Superior temporal gyrus (tissue), 1 donor: ENCODE data around the gene LMAN1L.
A peak's percentile ranks its signal among the peaks of the same experiment; 100 is the strongest.

Experiments
- DNase-seq: peaks from one replicate; pipeline ENCODE4 v3.0.0-alpha.2; 2016; ENCODE audit errors: extremely low spot score

The LMAN1L gene

DNA sequence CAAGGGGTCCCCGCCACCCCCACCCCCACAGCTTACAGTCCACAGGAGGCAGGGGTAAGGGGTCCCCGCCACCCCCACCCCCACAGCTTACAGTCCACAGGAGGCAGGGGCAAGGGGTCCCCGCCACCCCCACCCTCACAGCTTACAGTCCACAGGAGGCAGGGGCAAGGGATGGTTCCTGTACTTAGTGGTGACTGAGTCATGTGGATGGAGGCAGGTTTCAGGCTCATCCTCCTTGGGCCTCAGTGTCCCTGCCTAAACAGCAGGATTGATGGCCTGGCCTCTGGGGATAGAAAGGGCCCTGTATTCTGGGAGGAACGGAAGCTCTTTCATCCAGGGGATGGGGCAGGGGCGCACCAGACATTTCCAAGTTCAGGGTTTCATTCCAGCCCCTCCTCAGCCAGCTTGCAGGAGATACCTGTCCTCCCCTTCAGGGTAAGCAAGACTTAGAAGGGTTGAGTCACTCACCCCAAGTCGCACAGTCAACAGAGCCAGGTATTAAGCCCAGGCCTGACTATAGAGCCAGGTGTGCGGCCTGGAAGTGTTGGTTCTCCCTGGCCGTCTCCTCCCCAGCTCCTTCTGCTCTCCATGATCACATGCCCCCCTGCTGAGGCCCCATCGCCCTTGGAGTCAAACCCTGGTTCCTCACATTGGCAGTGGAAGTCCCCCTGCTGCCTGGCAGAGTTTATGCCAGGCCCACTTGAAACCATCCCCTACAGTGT lies 18.2 kb upstream of the LMAN1L start:
- DNase-seq: no peak

DNA sequence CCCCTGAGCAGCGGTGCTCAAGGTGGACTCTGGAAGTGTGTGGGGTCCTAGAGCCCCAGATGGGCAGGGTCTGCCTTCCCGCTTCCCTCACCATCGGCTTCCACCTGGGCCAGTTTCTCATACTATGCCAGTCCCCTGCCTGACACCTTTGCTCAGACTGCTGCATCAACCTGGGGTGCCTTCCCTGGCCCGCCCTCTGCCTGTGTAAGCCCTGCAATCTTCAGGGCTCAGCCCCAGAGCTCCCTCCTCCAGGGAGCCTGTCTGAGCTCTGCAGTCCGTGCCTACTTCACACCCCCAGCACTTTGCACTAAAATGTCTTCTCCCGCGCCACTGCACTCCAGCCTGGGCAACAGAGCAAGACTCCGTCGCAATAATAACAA lies 17.7 kb upstream of the LMAN1L start:
- no peak for DNase-seq

DNA sequence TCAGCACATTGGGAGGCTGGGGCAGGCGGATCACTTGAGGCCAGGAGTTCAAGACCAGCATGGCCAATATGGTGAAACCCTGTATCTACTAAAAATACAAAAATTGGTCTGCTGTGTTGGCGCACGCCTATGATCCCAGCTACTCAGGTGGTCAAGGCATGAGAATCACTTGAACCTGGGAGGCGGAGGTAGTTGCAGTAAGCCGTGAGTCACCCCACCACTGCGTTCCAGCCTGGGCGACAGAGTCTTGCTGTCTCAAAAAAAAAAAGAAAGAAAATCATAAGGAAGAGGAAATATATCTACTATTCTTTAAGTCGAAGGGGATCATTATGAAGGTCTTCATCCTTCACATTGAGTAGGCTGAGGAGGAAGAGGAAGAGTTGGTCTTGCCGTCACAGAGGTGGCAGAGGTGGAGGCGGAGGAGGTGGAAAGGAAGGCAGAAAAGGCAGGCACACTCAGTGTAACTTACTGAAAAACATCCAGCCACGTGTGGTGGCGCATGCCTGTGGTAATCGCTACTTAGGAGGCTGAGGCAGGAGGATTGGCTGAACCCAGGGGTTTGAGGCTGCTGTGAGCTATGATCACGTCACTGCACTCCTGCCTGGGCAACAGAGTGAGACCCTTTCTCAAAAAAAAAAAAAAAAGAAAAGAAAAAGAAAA lies 16.5 kb upstream of the LMAN1L start:
- no peak for DNase-seq

DNA sequence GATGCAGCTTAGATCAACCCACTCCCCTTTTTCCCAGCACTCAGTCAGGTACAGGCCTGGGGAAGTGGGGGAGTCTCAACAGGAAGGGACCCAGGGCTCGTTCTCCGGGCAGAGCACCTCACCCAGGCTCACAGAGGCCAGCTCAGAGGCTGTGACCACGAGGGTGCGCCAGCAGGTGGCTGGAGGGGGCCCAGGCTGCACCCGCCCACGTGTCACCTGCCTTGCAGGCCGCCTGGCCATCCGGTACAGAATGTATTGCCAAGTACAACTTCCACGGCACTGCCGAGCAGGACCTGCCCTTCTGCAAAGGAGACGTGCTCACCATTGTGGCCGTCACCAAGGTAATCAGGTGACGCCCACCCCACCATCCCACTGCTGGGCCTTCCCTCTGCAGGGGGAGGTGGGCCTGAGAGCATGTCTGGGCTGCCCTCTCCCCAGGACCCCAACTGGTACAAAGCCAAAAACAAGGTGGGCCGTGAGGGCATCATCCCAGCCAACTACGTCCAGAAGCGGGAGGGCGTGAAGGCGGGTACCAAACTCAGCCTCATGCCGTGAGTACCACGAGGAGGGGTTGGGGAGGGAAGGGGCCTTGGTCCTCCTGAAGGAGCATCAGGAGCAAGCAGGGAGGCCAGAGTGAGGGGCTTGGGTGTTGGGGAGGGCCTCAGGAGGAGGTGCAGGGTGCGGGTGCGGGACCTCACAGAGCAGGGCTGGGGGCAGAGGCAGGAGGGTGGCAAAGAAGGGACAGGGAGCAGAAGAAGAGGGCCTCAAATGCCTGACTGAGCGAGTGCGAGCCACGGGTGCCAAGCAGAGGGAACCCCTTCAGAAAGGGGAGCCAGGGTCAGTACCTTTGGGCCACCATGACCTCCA lies 14.0 kb upstream of the LMAN1L start:
- no peak for DNase-seq

DNA sequence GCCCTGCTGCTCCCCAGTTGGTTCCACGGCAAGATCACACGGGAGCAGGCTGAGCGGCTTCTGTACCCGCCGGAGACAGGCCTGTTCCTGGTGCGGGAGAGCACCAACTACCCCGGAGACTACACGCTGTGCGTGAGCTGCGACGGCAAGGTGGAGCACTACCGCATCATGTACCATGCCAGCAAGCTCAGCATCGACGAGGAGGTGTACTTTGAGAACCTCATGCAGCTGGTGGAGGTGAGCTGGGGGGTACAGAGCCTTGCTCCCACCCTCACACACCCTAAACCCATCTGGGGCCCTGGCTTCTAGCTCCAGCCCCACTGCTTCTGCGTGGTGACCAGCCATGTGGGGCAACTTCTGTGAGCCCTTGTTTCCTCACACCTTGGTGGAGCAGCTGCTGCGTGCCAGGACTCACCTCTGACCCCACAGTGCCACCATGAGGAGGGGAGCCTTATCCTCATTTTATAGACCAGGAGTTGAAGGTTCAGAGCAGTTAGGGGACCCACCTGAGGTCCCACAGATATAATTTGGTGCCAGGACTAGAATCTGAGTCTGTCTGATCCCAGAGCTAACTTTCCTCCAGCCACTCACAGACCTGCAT lies 13.3 kb upstream of the LMAN1L start:
- no peak for DNase-seq

DNA sequence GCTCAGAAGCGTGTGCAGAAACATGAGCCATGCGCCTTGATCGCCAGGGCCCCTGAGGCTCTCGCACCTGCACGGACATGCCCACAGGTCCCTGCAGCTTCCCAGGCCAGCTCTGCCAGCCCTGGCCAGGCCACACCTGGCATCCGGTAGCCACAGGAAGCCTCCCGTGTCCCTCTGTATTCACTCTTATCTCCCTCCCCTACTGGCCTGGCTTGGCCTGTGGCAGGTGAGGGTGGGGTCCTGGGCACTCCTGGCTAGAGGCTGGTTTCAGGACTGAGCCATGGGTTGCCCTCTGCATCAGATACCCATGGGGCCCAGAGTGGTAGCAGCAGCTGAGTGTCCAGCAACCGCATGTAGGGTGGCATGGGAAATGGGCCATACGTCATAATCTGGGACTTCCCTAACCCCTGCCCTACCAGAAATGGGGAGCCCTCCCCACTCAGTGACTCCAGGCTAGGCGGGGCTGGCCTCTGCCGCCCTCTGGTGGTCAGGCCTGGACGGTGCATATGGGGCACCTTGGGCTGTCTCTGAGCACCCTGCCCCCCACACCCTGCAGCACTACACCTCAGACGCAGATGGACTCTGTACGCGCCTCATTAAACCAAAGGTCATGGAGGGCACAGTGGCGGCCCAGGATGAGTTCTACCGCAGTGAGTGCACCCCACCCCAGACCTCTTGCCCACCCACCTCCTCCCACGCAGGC lies 12.6 kb upstream of the LMAN1L start:
- peak; percentile 73 for DNase-seq

DNA sequence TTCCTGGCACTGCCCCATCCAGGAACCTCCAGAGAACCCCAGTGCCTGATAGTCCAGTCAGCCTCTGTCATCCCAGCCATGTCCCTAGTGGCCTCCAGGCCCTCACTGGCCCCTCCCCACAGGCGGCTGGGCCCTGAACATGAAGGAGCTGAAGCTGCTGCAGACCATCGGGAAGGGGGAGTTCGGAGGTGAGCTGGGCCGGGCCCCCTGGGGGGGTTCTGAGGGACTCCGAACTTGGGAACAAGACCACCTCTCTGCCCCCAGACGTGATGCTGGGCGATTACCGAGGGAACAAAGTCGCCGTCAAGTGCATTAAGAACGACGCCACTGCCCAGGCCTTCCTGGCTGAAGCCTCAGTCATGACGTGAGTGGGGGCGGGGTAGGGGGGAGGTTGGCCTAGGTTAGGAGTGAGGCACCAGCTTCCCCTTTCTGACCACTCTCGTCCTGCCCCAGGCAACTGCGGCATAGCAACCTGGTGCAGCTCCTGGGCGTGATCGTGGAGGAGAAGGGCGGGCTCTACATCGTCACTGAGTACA lies 12.0 kb upstream of the LMAN1L start:
- no peak for DNase-seq

DNA sequence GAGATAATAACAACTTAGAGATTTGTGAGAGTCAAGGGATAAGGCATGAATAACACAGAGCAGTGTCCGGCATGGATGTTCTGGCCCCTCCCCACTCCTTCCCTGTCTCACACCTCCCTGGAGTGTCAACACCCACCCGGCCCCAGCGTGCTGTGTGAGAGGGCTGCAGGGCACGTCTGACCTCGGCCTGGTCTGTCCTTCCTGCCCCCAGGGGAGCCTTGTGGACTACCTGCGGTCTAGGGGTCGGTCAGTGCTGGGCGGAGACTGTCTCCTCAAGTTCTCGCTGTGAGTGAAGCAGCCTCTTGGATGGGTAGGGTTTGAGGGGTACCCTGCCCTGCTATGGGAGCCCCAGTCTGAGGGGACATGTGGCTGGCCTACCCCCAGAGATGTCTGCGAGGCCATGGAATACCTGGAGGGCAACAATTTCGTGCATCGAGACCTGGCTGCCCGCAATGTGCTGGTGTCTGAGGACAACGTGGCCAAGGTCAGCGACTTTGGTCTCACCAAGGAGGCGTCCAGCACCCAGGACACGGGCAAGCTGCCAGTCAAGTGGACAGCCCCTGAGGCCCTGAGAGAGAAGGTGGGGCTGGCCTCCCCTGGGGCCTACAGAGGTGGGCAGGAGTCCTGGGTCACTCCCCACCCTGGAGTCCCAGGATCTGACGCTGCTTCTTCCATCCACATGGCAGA lies 11.2 kb upstream of the LMAN1L start:
- DNase-seq: no peak

DNA sequence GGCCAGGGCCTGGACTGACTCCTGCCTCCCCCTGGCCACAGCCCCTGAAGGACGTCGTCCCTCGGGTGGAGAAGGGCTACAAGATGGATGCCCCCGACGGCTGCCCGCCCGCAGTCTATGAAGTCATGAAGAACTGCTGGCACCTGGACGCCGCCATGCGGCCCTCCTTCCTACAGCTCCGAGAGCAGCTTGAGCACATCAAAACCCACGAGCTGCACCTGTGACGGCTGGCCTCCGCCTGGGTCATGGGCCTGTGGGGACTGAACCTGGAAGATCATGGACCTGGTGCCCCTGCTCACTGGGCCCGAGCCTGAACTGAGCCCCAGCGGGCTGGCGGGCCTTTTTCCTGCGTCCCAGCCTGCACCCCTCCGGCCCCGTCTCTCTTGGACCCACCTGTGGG lies 10.3 kb upstream of the LMAN1L start:
- no peak for DNase-seq

DNA sequence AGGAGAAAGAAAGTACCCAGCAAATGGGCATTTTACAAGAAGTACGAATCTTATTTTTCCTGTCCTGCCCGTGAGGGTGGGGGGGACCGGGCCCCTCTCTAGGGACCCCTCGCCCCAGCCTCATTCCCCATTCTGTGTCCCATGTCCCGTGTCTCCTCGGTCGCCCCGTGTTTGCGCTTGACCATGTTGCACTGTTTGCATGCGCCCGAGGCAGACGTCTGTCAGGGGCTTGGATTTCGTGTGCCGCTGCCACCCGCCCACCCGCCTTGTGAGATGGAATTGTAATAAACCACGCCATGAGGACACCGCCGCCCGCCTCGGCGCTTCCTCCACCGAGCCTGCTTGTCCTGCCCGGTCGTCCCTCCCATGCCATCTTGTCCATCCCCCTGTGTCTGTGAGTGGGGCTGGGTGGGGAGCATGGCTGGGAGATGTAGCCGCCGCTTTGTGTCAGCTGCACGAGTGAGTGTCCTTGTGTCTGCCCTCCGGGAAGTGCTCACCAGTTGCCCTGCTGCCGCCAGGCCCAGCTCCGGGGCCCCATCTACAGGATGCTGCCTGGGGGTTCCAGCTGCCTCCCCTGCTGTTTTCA lies 9.7 kb upstream of the LMAN1L start:
- no peak for DNase-seq

DNA sequence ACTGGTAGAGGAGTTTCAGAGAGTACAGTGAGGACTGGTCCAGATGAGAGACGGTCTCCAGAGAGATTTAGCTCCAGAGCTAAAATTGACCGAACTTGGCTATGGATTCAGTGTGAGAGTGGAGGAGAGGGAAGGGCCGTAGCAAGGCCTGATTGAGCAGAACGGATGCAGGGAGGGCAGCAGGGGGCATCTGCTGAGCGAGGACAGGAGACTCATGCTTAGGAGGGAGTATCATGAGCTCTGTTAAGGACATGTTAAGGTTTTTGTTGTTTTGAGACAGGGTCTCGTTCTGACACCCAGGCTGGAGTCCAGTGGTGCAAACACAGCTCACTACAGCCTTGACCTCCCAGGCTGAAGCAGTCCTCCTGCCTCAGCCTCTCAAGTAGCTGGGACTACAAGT lies 7.7 kb upstream of the LMAN1L start:
- no peak for DNase-seq

DNA sequence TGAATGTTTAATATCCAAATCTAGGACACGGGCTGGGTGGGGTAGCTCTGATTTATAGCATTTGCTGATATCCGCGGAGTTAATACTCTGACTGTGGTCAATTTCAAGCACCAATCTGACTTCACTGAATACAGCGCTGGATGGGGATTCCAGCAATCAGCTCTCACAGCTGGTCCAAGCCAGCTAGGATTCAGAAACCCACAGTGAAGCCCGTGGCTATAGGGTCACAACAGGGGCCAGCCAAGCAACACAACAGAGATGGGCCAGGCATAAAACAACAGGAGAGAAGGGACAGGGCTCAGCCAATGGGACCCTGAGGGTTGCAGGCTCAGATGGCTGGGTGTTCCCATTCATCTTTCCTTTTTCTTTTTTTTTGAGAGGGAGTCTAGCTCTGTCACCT lies 5.4 kb upstream of the LMAN1L start:
- no peak for DNase-seq

DNA sequence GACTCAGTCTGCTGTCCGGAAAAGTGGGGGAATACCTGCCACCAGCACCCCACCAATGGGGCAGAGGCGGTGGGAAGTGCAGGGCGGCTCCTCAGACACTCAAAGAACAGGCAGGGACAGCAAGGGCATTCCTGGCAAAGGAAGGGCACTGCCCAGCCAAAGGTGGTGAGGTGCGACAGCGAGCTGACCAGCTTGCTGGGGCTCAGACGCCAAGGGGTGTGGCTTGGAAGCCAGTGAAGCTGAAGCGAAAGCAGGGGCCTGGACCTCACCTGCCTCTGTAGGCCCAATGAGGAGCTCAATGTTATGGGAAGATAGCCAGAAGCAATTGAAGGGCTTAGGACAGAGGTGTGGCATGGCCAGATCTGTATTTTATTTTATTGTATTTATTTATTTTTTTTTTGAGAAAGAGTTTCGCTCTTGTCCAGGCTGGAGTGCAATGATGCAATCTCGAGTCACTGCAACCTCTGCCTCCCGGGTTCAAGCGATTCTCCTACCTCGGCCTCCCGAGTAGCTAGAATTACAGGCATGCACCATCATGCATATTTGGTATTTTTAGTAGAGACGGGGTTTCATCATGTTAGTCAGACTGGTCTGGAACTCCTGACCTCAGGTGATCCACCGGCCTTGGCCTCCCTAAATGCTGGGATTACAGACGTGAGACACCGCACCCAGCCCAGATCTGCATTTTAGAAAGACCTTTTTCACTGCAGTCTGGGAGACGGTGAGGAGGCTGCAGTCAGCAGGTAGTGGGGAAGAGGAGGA lies 4.4 kb upstream of the LMAN1L start:
- no peak for DNase-seq

DNA sequence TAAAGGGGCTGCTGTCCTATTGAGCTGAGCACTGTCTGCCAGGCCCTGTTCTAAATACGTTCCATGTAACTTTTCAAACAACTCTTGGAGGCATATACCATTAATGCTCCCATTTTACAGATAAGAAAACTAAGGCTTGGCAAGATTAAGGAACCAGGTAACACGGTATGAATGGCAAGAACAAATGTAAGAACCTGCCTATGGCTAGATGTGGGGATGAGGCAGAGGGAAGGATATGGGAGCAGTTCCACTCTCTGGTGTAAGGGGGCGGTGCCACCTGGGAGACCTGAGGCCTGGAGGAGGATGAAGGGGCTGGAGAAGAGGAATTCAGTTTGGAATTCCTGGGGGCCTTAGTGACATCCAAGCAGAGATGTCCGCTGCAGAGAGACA lies 3.8 kb upstream of the LMAN1L start:
- no peak for DNase-seq

DNA sequence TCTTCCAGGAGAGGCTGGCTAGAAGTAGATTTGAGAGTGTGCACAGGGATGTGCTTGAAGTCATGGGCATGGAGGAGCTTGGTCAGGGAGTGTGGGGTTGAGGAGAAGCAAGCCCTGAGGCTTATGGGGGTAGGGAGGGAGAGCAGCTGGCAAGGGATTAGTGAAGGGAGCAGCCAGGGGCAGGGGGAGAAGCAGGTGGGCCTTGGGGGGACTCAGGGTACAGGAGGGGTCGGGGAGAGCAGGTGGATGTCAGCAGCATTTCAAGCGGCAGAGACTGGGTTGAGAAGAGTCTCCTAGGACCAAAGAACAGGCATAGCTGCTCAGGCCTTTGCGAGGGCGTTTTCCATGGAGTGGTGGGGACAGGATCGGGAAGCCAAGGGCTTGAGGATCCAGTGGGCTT lies 3.4 kb upstream of the LMAN1L start:
- no peak for DNase-seq

DNA sequence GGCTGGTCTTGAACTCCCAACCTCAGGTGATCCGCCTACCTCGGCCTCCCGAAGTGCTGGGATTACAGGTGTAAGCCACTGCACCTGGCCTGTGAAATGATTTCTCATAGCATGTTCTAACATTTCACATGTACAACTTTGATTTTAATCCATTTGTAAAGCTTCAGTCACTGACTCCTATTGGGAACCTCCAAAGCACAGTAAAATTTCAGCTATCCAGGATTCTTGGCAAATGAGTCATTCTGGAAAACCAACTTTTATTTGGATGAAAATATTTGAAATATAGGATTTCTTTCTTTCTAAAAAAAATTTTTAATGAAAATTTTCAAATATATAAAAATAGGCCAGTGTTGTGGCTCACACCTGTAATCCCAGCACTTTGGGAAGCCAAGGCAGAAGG lies 2.7 kb upstream of the LMAN1L start:
- no peak for DNase-seq

DNA sequence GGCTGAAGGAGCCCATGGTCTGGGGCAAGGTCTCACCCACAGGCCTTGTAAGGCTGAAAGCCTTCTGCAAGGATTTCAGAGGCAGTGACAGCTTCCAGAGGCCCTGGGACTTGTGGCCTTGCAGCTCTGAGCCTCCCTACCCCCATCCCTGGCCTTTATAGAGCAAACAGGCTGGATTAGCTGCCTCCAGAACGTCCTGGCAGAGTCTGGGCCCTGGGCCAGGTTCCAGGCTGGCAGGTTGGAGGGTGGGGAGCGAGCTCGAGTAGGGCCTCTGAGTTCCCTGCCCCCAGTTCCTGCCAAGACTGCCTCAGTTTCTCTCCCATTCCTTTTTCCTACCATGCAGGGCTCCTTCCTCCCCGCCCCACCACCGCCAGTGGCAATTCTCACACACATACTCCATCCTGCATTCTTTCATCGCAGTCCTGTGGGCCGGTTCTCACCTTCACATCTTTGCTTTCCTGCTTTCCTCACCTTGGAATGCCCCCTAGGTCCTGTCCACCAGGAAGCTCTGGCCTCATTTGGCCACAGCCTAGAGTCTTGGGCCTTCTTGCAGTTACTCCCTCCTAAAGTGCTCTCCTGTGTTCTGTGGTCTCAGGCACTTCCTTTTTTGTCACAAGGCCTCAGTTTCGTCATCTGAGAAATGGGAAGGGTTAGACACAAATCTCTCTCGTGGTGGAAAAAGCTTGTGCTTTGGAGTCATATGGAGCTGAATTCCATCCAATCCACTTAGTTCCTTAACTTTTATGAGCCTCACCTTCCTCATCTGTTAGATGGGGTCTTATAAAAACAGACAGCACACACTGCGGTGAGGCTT lies 2.7 kb downstream of the LMAN1L start:
- DNase-seq: no peak

DNA sequence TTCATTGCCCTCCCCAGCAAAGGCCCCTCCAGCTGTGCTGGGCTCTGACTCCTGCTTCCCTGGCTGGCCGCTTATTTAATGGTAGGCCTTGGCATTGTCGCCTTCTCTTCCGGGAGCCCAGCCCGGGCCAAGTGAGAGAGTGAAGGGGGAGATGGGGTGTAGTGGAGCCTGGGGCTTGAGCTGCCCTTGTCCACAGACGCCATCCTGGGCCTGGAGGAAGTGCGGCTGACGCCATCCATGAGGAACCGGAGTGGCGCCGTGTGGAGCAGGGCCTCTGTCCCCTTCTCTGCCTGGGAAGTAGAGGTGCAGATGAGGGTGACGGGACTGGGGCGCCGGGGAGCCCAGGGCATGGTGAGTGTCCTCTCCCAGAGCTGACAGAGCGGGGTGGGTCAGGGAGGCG lies 3.3 kb downstream of the LMAN1L start:
- no peak for DNase-seq
